MCF 10A (cell line): Measurements from ENCODE around the gene IRAK2. TPM values are rescaled to one million over a fixed set of nuclear protein-coding genes. Genes with fewer than 3 reads are reported as not detected.

Source experiments
- BruUV-seq: library from RNA; stranded (reverse); fragments of 400-500 nt; replicated peaks from 2 replicates; lab custom pipeline; 2021; lab: Mats Ljungman, UMichigan
- CTCF ChIA-PET: fragments of 300-600 bp; sonication (Branson Sonifier 250); formaldehyde crosslinking; extraction: SDS; loops from one replicate; lab custom pipeline; 2021; ENCODE audit warnings: antibody characterized with exemption, inconsistent platforms; lab: Yijun Ruan, JAX
- POLR2A ChIA-PET: fragments of 300-600, 350-650 bp; sonication (Branson Sonifier 250); formaldehyde crosslinking; extraction: SDS; loops from one replicate; lab custom pipeline; 2020; ENCODE audit warnings: antibody characterized with exemption, inconsistent platforms; lab: Yijun Ruan, JAX
- DNase-seq: peaks from one replicate; pipeline ENCODE4 v3.0.0-alpha.2; 2018; ENCODE audit not compliant: unreplicated experiment
- H3K27ac Mint-ChIP-seq: one replicate; pipeline ENCODE4 v1.8.0; 2022; ENCODE audit warnings: mild to moderate bottlenecking, low read depth, mixed read lengths; ENCODE audit not compliant: unreplicated experiment
- H3K27me3 Mint-ChIP-seq: one replicate; pipeline ENCODE4 v1.8.0; 2022; ENCODE audit warnings: mixed read lengths; ENCODE audit not compliant: insufficient read depth, unreplicated experiment
- H3K36me3 Mint-ChIP-seq: one replicate; pipeline ENCODE4 v1.8.0; 2022; ENCODE audit warnings: mild to moderate bottlenecking, moderate library complexity, mixed read lengths; ENCODE audit not compliant: insufficient read depth, unreplicated experiment
- H3K4me1 Mint-ChIP-seq: one replicate; pipeline ENCODE4 v1.8.0; 2022; ENCODE audit warnings: mixed read lengths; ENCODE audit not compliant: insufficient read depth, unreplicated experiment
- H3K4me3 Mint-ChIP-seq: one replicate; pipeline ENCODE4 v1.8.0; 2022; ENCODE audit warnings: mild to moderate bottlenecking, moderate library complexity, mixed read lengths; ENCODE audit not compliant: unreplicated experiment
- H3K9me3 Mint-ChIP-seq: one replicate; pipeline ENCODE4 v1.8.0; 2022; ENCODE audit warnings: mixed read lengths; ENCODE audit not compliant: unreplicated experiment
- intact Hi-C: fragments of 100-400 bp; cut with micrococcal nuclease; formaldehyde crosslinking; loops from 2 replicates; pipeline ENCODE4 v1.14.1; 2022
- total RNA-seq: library from RNA; stranded (reverse); gene quantifications from 2 replicates; pipeline ENCODE4 v1.2.3, GENCODE V29; 2022
- TF ChIP-seq, protein P1 (sequence below): fragments of 200-600 bp; IDR thresholded peaks from one replicate; pipeline ENCODE4 v1.8.0; 2022; ENCODE audit warnings: antibody characterized with exemption, mild to moderate bottlenecking; ENCODE audit not compliant: unreplicated experiment

Gene IRAK2
- total RNA-seq, 1 experiment from 2014 or later = 6.0 TPM

GRCh38 chr3:10215578-10216368 lies 51.1 kb downstream of the IRAK2 start:
- CTCF ChIA-PET = no interaction called here
- H3K27me3 Mint-ChIP-seq = no peaks in the 10 kb centered on the region

GRCh38 chr3:10217359-10217758 lies 52.6 kb downstream of the IRAK2 start:
- Mint-ChIP-seq H3K36me3 (peaks cover 23% of the 10 kb centered on the region), H3K27ac (no peak overlapping the region), H3K4me3 (no peak overlapping the region), H3K9me3 (peaks cover 13% of the 10 kb centered on the region), H3K4me1 (peaks cover 13% of the 10 kb centered on the region), H3K27me3 (no peaks in the 10 kb centered on the region)
- intact Hi-C loops = no loop called here
- no peak for DNase-seq
- no TSS peak for BruUV-seq
- POLR2A ChIA-PET = no interaction called here
- CTCF ChIA-PET = no interaction called here
- TF ChIP-seq, protein P1, sequence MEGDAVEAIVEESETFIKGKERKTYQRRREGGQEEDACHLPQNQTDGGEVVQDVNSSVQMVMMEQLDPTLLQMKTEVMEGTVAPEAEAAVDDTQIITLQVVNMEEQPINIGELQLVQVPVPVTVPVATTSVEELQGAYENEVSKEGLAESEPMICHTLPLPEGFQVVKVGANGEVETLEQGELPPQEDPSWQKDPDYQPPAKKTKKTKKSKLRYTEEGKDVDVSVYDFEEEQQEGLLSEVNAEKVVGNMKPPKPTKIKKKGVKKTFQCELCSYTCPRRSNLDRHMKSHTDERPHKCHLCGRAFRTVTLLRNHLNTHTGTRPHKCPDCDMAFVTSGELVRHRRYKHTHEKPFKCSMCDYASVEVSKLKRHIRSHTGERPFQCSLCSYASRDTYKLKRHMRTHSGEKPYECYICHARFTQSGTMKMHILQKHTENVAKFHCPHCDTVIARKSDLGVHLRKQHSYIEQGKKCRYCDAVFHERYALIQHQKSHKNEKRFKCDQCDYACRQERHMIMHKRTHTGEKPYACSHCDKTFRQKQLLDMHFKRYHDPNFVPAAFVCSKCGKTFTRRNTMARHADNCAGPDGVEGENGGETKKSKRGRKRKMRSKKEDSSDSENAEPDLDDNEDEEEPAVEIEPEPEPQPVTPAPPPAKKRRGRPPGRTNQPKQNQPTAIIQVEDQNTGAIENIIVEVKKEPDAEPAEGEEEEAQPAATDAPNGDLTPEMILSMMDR = no peak

More at GRCh38 chr3:10215578-10216368, 51.1 kb downstream of the IRAK2 start:
- BruUV-seq = no TSS peak
- peaks cover 3% of the 10 kb centered on the region for H3K4me1 Mint-ChIP-seq
- POLR2A ChIA-PET = no interaction called here
- TF ChIP-seq, protein P1 = no peak
- intact Hi-C loops = no loop called here
- peaks cover 21% of the 10 kb centered on the region for H3K36me3 Mint-ChIP-seq
- no peak for DNase-seq
- H3K9me3 Mint-ChIP-seq = peaks cover 13% of the 10 kb centered on the region
- no peak overlapping the region for H3K4me3 Mint-ChIP-seq
- no peak overlapping the region for H3K27ac Mint-ChIP-seq

DNA sequence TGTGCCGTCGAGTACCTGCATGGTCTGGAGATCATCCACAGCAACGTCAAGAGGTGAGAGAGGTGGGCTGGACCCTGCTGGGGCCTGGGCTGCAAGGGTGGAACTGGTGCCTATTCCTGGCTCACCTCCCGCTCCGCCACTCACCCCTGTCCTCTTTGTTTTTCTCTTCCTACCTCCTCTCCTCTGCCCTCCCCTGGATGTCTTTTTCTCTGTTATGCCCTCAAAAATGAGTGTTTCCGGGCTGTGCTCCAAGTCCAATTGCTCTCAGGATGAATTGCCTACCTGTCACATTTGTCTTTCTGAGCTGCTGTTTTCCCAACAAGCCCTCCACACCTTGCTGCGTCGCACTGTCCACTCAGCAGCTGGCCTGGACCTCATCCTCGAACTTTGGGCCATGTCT lies 55.0 kb downstream of the IRAK2 start:
- no peak for DNase-seq
- Mint-ChIP-seq H3K27ac (peak overlapping the region; percentile 54), H3K4me3 (no peak overlapping the region), H3K4me1 (peaks cover 17% of the 10 kb centered on the region), H3K27me3 (no peaks in the 10 kb centered on the region), H3K36me3 (peaks cover 34% of the 10 kb centered on the region), H3K9me3 (peaks cover 13% of the 10 kb centered on the region)
- BruUV-seq = no TSS peak
- intact Hi-C loops = no loop called here
- ChIA-PET CTCF (no interaction called here), POLR2A (interaction anchor here (0.7 to 1.4 kb wide), 3 partner anchors 28 to 78 kb away, joined by 3 to 5 read pairs (median 4); partner anchors contain the start of gene VHL)
- TF ChIP-seq, protein P1 = no peak
